GM21528 (cell line): ENCODE data around the gene B9D1.
A peak's percentile ranks its signal among the peaks of the same experiment; 100 is the strongest.

ENCODE experiments used
- ATAC-seq: cut with Tn5 transposase; IDR thresholded peaks from one replicate; pipeline ENCODE4 v1.9.1; 2021; ENCODE audit warnings: mild to moderate bottlenecking, moderate library complexity; ENCODE audit not compliant: unreplicated experiment, low FRiP score

The B9D1 gene

GRCh38 chr17:19362277-19363113 is at the start of gene B9D1:
B9D1 (minus strand) TSS chr17:19362723; CDS start chr17:19362569, 154 bp downstream.
- peak; percentile 78 for ATAC-seq

DNA sequence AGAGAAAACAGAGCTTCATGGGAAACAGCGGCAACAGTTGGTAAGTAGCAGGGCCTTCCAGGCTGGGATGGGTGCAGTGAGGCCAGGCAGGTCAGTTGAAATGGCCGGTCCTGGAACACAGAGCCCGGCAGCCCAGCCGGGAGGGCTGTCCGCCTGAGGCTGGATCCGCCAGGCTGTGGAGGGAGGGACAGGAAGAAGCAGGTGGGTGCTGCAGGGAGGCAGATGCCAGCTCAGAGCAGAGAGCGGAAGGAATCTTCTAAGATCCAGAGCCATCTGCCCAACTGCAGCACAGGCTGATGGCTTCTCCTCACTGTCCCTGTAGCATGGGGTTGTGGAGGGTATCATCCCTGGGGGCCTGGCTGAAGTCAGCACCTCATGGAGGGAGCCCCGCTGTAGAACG is 49.1 kb upstream of the B9D1 start:
- no peak for ATAC-seq

DNA sequence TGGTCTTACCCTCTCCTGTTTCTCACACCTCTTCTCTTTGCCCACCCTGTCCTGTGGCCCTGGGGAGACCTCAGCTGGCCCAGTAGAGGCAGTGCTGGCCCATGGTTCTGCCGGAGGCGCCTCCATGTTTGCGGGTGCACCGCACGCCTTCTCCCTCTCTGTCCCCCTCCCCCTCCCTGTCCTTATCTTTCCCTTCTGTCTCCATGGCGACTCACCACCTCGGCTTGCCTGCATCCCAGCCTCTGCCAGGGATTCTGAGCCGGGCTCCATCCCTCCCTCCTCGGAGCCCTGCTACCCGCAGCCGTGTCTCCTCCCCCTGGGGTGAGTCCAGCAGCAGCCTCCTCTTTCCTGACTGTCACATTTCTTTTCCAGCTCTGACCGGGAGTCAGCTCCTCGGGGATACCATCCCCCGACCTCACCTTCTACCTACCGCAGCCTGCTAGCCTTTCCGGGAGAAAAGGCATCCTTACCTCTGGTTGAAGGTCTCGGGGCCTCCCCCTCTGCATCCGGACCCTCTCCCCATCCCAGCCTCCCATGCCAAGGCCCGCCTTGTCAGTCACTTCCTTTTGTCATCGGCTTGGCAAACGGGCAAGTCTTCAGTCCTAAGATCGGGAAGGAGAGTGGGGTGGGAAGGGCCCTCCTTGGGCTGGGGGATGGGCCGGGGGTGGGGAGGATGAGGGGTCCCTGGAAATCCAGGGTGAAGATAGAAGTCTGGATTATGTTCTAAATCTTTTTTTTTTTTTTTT is 48.5 kb upstream of the B9D1 start, which contains the start of gene RNF112:
TSS of gene RNF112 (plus strand) at position 358 of the 746 bp plus-strand sequence. CDS start at position 535, 177 bp downstream.
- no peak for ATAC-seq

DNA sequence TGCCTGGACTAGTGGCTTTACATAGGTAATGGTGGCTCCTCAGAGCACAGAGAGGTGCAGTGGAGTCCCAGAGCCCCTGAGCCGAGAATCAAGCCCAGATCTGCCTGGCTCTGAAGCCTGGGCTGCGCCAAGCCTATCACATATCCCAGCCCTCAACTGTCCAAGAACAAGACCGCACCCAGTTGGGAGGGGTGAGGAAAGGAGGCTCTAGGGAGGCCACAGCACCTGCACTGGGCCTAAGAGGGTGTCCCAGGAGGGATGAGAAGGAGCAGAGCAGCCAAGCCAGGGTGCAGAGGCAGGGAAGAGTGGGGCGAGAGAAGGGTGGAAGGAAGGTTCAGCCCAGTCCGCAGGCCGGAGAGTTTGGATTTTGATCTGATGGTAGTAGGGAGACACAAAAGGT is 47.6 kb upstream of the B9D1 start:
- ATAC-seq, result no peak

DNA sequence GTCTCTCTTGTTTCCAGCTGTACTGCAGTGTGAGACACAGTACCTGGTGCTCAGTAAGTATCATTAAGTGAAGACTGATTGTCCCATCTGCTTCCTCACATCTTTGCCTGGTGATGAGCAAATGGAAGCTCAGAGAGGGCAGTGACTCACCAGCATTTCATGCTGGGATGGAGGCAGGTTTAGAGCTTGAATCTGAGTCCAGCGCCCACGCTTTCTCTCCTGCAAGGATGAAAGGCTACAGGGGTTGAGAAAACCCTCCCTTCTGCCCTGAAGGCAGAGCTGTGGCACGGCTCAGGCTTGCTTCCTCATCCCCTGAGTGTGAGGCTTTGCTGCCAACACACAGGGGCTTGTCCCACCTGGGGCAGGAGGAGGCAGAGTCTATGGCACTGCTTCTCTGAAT is 47.0 kb upstream of the B9D1 start:
- ATAC-seq, result no peak

DNA sequence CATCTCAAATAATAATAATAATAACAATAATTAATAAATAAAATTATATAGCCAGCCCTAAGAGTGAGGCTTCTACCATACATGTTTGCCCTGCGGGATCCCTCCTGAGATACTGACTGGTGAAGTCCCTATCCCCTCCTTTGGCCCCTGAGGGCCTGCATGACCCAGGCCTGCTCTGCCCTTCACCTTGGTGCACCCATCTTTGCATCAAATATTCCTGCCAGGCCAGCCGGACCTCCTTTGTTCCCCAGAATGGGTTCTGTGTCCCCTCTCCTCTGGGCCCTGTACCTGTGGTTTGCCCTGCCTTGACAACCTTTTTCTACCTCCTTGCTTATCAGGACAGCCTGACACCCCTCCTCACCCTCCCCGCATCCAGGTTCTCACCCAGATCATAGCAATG is 46.5 kb upstream of the B9D1 start:
- ATAC-seq, result no peak

DNA sequence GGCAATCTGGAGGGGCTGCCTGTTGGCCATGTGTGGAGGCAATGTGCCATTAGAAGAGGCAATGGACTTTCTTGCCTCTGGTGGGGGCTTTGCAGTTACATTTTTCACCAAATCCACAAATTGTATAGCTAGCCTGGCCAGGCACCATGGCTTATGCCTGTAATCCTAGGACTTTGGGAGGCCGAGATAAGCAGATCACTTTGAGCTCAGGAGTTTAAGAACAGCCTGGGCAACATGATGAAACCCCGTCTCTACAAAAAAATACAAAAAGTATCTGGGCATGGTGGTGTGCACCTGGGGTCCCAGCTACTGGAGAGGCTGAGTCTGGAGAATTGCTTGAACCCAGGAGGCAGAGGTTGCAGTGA is 45.8 kb upstream of the B9D1 start:
- no peak for ATAC-seq

DNA sequence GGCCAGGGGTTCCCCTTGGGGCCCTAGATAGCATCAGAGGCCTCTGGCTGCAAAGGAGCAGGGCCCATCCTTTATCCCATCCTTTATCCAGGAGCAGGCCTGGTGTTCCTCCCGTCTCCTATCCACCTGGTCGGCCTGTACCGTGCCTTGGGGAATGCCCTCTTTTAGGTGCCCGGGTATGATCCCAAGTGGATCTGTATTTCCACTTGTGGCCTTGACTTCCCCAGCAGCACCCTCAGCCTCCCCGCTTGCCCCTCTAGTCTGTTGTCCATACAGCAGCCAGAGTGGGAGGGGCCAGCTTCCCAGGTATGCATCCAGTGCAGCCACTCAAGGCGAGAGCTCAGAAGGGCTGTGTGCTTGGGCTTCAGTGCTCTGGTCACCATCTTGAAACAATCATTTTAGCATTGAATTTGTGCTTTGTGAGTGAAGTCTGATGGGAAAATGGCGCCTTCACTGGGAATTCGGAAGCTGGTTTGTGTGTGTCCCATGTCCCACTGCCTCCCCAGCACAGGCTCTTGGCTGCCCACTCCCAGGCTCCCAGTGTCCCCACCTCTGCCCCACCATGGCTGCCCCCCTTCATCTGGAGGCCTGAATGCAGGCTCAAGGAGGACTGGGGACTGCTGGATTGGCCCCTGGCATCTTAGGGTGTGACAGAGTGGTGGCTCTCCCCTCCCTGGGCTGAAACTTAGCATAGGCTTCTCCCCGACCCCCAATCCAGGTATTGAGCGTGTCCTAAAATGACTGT is 45.2 kb upstream of the B9D1 start:
- no peak for ATAC-seq

DNA sequence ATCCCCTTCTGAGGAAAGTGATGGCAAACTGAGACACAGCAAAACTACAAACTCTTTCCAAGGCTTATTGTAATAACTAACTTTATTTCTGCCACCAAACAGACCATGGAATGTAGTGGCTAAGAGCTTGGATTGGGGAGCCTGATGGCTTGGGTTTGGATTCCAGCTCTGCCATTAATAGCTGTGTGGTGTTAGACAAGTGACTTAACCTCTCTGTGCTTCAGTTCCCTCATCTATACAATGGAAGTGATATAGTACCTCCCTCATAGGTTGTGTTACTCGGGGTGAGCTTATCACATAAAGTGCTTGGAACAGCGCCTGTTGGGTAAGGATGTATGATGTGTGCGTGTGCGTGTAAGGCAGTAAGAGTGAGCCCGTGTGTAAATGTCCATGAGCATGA is 42.6 kb upstream of the B9D1 start:
- ATAC-seq, result no peak

GRCh38 chr17:19404264-19404663 is 41.7 kb upstream of the B9D1 start:
- ATAC-seq, result no peak

DNA sequence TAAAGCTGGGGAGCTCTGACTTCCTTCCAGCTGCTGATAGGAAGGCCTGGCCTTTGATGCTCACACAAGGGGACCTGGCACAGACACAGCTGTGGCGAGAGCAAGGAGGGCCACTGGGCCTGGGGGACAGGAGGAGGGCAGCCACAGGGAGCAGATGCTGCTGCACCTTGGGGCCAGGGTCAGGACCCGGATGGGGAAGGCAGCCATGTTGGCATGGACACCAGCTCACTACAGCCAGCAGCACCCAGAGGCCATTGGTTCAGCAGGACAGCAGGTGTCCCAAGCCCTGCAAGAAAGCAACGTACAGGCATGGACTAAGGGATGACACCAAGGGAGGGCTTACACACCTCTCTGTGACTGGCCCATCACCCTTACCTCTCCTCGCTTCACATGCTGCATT is 40.5 kb upstream of the B9D1 start:
- no peak for ATAC-seq

DNA sequence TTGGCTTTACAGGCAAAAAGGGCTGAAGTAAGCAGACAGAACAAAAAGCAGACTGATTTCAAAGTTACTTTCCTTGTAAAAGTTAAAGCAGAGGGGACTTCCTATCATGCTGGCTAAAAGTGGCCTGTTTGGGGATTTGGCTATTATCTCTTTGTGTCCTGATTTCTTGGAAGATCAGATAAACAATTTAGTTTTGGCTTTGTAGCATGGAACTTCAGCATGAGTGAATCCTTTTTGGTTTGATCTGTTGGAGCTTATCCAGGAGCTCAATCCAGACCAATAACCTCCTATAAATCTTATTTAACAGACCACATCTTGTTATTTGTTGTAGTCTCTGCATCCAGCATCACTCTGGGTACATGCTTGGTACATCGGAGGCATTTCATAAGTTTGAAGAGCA is 39.6 kb upstream of the B9D1 start:
- no peak for ATAC-seq

GRCh38 chr17:19401321-19402010 is 38.9 kb upstream of the B9D1 start:
- ATAC-seq, result no peak

DNA sequence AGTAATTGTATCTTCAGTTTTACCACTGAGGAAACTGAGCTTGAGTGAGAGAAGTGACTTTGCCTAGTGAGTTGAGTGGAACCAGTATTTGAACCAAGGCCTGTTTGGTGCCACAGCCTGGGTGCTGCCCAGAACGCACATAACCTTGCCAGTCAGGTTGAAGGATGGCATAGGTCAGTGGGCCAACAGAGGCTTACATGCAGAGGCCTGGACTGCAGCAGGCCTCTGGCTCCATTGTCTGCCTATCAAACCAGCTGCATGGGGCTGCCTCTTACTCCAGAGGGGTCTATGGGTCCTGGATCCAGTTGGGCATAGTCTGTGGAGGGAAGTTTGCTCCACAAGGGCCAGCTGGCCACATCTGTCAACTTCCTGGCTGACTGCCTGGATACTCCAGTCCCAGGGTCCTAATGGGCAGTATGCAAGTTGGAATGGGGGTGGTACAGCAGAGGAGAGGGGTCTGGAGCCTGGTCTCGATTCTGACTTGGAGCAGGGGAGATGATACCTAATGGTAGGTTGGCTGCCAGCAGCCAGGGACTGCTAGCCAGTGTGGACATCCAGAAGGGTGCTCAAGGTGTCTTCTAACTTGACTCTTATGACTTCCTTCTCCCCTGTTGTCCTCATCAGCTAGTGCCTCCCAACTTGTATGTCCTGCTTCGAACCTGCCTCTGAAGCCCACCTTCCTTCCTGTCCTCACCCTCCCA is 37.4 kb upstream of the B9D1 start:
- ATAC-seq, result no peak

DNA sequence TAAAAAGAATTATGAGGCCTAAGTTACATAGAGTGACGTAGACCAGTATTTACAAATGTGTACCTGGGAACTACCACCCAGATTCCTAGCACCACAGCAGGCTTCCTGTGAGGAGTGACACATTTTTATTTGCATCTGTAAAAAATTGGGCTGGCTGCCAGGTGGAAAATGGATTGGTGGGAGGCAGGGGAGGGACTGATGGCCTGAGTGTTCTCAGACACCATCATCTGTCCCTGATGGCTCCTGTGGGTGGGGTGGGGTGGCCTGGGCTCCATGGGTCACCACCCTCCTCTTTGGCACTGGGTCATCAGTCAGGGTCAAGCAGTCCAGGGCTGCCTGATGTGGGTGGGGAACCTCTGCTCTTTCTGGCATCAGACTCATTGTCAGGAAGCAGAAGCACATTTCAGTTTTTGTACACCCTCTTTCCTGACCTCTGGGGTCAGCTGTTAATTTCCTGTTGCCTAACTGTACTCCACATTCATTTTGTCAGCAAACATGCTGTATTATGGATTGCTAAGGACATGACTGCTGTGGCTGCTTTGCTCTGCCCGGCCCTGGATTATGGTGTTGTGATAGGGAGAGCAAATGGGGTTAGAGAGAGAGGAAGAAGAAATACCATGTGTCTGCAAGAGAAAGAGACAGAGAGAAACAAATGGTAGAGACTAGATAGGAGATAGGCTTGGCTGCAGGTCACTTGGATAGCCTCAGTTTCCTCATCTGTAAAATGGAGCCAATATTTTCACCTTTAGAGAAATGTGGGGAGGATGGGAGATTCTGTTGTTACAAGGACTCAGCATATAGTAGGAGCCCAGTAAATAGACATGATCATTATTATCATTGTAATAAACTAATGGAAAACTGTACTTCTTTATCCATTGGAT is 36.0 kb upstream of the B9D1 start:
- ATAC-seq, result no peak

DNA sequence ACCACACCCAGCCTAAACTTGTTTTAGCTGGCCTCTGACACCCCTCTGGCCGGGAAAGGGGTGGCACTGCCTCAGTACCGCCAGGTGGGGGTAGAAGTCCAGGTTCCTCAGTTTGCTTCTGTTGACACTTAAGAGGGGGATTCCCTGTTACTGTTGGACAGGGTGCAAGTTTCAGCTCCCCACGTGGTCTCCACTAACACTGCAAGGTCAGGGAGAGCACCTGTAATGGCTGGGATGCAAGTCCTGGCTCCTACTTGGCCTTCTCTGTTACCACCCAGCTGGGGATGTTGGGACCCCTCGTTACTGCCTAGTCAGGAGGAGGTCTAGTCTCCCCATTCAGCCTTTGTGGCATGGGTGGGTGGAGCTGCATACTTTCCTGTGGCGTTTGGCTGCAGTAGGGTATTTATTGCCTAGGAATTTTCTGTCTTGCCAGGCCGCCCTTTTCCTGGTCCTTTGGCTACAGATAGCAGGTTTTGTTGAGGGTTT is 35.1 kb upstream of the B9D1 start:
- ATAC-seq, result no peak

GRCh38 chr17:19392303-19392702 is 29.8 kb upstream of the B9D1 start:
- no peak for ATAC-seq

- no peak for ATAC-seq
Measured at GRCh38 chr17:19391432-19391831, 28.9 kb upstream of the B9D1 start.

DNA sequence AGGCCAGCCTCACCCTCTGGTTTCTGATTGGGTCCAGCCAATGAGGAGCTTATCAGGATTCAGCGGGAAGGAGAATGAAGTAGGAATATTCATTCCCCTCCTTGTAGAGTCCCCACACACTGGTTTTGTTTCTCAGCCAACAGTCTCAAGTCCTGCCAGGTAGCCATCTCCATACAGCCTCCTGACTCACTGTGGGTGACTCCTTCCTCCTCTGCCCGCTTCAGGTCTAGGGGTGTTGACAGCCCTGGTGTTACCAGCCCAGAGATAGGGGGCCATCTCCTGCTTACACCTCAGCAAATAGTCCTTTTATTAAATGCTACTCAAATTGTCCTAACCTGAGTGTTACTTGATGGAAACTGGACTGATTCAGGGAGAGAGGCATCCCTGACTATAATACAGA is 28.4 kb upstream of the B9D1 start:
- ATAC-seq, result no peak
